IPS DF 6.9 (cell line): ENCODE data around the gene KRT84.

Source experiments
- DNase-seq: peaks from one replicate; pipeline ENCODE4 v3.0.0-alpha.2; 2013; ENCODE audit warnings: low read depth, low spot score
- H3K27ac ChIP-seq: one replicate; pipeline ENCODE4 v1.5.1; 2013; ENCODE audit warnings: low read length, control low read depth
- H3K27me3 ChIP-seq: 2 replicates; pipeline ENCODE4 v1.6.1; 2013; ENCODE audit warnings: mild to moderate bottlenecking, low read length; ENCODE audit not compliant: control insufficient read depth, insufficient read depth
- H3K36me3 ChIP-seq: 2 replicates; pipeline ENCODE4 v1.6.1; 2013; ENCODE audit warnings: low read length; ENCODE audit not compliant: control insufficient read depth, insufficient read depth
- H3K4me1 ChIP-seq: 2 replicates; pipeline ENCODE4 v1.6.1; 2013; ENCODE audit warnings: low read length; ENCODE audit not compliant: control insufficient read depth, insufficient read depth
- H3K4me3 ChIP-seq: 2 replicates; pipeline ENCODE4 v1.5.1; 2013; ENCODE audit warnings: mild to moderate bottlenecking, low read length
- H3K9me3 ChIP-seq: 2 replicates; pipeline ENCODE4 v1.6.1; 2013; ENCODE audit warnings: low read length, inconsistent platforms; ENCODE audit not compliant: control insufficient read depth, insufficient read depth
- WGBS: extraction: QIAGEN DNeasy Blood & Tissue Kit; methylation state at CpG from one replicate; pipeline ENCODE4 v1.1.7; 2013; ENCODE audit warnings: mixed read lengths, missing lambda C conversion rate; ENCODE audit not compliant: insufficient read length, insufficient coverage; 5-methylcytosine and 5-hydroxymethylcytosine counted together

Gene KRT84

DNA sequence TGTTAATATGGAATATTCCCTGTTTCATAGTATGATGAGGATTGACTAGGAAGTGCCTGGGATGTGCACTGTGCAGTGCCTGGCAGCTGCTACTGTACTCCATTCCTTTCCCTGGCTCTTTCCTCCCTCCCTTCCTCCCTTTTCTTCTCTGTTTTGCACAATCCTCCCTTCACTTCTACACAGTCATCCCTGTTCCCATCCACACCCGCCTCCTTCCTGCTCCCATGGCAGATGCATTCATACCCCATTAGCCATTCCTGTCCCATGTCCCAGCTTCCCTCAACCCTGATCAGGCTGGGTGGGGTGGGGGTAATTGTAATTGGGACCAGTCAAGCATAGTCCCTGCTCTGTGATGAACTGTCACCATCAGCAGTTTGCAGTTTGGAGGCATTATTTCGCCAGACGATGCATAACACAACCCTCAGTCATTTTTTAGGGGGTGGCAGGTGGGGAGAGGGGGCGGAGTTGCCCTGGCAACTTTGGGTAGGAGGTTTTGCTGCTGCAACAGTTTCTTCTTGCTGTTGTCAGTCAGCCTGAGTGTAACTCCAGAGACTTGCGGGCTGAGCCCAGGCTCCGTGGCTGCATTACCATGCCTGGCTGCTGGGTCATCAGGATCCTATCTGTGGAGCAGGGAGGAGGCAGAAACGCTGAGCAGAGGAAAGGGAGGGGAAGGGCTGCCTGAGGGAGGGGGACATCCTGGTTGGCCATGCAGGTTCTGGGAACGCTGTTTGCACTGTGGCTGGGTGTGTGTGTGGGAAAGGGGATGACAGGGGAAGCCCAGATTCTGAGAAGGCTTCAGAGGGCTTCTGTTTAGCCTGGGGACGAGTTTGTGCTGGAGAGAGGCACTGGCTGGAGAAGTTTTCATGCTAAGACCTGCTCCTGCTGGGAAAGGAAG lies 4.1 kb upstream of the KRT84 start:
- no CpG with 5 or more reads among the region's 9 CpGs for WGBS
- Histone ChIP-seq H3K4me3 (no peak overlapping the region; the same call in 1 of the 2 replicates), H3K27ac (no peak overlapping the region), H3K9me3 (no peaks in the 10 kb centered on the region), H3K4me1 (no peaks in the 10 kb centered on the region), H3K36me3 (no peaks in the 10 kb centered on the region), H3K27me3 (no peaks in the 10 kb centered on the region)
- no peak for DNase-seq

- Histone ChIP-seq H3K27ac (no peak overlapping the region), H3K4me3 (no peak overlapping the region), H3K36me3 (no peaks in the 10 kb centered on the region), H3K4me1 (no peaks in the 10 kb centered on the region), H3K27me3 (no peaks in the 10 kb centered on the region), H3K9me3 (no peaks in the 10 kb centered on the region)
- no peak for DNase-seq
- no CpG with 5 or more reads among the region's 2 CpGs for WGBS
Measured at GRCh38 chr12:52387859-52388258, 2.4 kb upstream of the KRT84 start.

DNA sequence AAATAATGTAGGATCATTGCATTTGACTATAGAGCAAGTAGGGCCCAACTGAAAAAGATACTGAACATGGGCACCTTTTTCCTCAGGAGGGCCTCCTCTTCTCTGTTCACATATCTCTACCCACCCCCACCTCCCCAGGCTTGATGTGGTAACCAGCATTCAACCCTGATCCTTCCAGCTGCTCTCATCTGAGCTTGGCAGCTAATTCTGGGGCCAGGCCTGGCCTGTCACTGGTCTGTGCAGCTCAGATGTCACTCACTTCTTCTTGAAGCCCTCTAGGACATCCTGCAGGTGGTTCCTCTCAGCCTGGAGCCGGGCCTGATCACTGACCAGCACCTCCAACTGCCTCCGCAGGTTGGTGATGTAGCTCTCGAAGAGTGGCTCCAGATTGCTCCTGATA lies 2.1 kb downstream of the KRT84 start:
- H3K27me3 ChIP-seq: no peaks in the 10 kb centered on the region
- H3K4me3 ChIP-seq: no peak overlapping the region
- DNase-seq: no peak
- H3K27ac ChIP-seq: no peak overlapping the region
- H3K4me1 ChIP-seq: no peaks in the 10 kb centered on the region
- no peaks in the 10 kb centered on the region for H3K9me3 ChIP-seq
- H3K36me3 ChIP-seq: no peaks in the 10 kb centered on the region
- no CpG with 5 or more reads among the region's 3 CpGs for WGBS

DNA sequence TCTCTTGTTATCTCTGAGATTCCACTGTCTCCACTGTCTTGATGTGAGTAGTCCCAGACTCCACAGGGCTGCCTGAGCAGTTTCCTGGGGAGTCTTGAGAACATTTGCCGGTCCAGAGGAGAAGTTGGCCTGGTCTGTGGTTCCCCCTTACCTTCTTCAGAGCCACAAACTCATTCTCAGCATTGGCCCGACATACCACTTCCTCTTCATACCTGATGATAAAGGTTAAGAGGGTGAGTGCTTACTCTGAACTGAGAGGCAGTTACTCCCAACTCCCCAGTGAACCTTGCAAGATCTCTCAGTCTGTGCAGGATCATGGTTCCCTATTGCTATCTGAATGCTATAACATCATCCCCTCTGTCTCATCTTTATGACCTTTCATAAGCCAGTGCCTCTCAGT lies 2.6 kb downstream of the KRT84 start:
- Histone ChIP-seq H3K36me3 (no peaks in the 10 kb centered on the region), H3K27ac (no peak overlapping the region), H3K4me1 (no peaks in the 10 kb centered on the region; the same call in 1 of the 2 replicates), H3K4me3 (no peak overlapping the region), H3K9me3 (no peaks in the 10 kb centered on the region), H3K27me3 (no peaks in the 10 kb centered on the region)
- WGBS: no CpG with 5 or more reads among the region's 2 CpGs
- no peak for DNase-seq

DNA sequence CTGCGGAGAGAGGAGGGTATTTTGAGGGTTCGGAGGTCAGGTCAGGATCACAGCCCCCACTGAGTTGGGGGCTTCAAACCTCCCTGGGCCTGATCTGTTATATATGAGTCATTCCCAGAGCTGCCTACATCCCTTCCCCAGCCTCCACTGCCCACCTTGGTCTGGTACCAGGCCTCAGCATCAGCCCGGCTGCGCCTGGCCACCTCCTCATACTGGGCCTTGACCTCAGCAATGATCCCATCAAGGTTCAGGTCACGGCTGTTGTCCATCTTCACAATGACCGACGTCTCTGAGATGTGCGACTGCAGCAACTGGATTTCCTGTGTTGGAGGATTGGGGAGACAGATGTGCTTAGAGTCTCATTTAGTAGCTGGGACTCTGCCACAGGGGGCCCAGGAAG lies 4.2 kb downstream of the KRT84 start:
- no peak overlapping the region for H3K4me3 ChIP-seq
- no peak for DNase-seq
- H3K4me1 ChIP-seq: no peaks in the 10 kb centered on the region; the same call in 1 of the 2 replicates
- H3K27me3 ChIP-seq: no peaks in the 10 kb centered on the region
- H3K9me3 ChIP-seq: no peaks in the 10 kb centered on the region
- no peaks in the 10 kb centered on the region for H3K36me3 ChIP-seq
- WGBS: no CpG with 5 or more reads among the region's 8 CpGs
- no peak overlapping the region for H3K27ac ChIP-seq

DNA sequence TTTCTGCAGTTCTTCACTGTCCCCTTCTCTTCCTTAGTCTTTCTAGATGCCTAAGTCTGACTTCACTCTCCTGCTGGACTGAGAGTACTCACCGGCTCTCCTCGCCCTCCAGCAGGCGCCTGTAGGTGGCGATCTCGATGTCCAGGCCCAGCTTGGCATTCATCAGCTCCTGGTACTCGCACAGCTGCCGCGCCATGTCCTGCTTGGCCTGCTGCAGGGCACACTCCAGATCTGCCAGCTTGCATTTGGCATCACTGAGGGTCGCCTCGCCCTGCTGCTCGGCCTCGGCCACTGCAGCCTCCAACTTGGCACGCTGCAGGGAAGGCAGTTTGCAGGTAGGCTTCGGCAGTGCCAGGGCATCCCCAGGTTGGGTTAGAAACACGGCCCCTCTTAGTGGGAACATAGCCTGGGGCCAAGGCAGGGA lies 5.2 kb downstream of the KRT84 start:
- no peak overlapping the region for H3K4me3 ChIP-seq
- no peaks in the 10 kb centered on the region for H3K9me3 ChIP-seq
- no CpG with 5 or more reads among the region's 15 CpGs for WGBS
- no peak overlapping the region for H3K27ac ChIP-seq
- peak; percentile 18 for DNase-seq
- no peaks in the 10 kb centered on the region for H3K36me3 ChIP-seq
- no peaks in the 10 kb centered on the region for H3K27me3 ChIP-seq
- H3K4me1 ChIP-seq: no peaks in the 10 kb centered on the region; the same call in 1 of the 2 replicates

GRCh38 chr12:52379536-52379935 lies 5.9 kb downstream of the KRT84 start:
- no peak for DNase-seq
- H3K9me3 ChIP-seq: no peaks in the 10 kb centered on the region
- H3K4me3 ChIP-seq: no peak overlapping the region
- H3K4me1 ChIP-seq: no peaks in the 10 kb centered on the region; the same call in 1 of the 2 replicates
- no CpG with 5 or more reads among the region's 6 CpGs for WGBS
- no peak overlapping the region for H3K27ac ChIP-seq
- H3K36me3 ChIP-seq: no peaks in the 10 kb centered on the region
- H3K27me3 ChIP-seq: no peaks in the 10 kb centered on the region

- Histone ChIP-seq H3K4me1 (no peaks in the 10 kb centered on the region; the same call in 1 of the 2 replicates), H3K27me3 (no peaks in the 10 kb centered on the region), H3K36me3 (no peaks in the 10 kb centered on the region), H3K27ac (no peak overlapping the region), H3K4me3 (no peak overlapping the region), H3K9me3 (no peaks in the 10 kb centered on the region)
- WGBS: no CpG with 5 or more reads among the region's 19 CpGs
- no peak for DNase-seq
Measured at GRCh38 chr12:52378091-52378490, 7.4 kb downstream of the KRT84 start.

DNA sequence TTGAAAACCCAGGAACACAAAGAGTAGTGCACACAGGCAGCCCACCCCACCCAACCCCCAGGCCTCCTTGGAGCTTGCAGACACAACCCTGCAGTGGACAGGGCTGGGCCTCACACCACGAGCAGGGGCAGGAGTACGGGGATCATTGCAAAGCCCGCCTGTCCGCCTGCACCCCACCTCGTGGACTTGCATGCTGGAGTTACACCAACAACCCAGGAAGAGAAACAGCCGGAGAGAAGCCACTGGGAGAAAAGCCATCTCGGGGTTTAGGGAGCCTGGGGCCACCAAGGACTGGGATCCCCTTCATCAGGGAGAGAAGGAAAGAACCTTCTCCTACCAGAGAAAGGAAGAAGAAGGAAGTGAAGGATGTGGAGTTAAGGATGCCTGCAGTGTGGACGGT lies 8.2 kb downstream of the KRT84 start:
- WGBS: no CpG with 5 or more reads among the region's 8 CpGs
- Histone ChIP-seq H3K27ac (no peak overlapping the region), H3K36me3 (no peaks in the 10 kb centered on the region), H3K27me3 (no peaks in the 10 kb centered on the region), H3K9me3 (no peaks in the 10 kb centered on the region), H3K4me1 (no peaks in the 10 kb centered on the region; the same call in 1 of the 2 replicates), H3K4me3 (no peak overlapping the region)
- DNase-seq: no peak

- Histone ChIP-seq H3K36me3 (no peaks in the 10 kb centered on the region), H3K9me3 (no peaks in the 10 kb centered on the region), H3K27ac (no peak overlapping the region), H3K27me3 (no peaks in the 10 kb centered on the region), H3K4me1 (no peaks in the 10 kb centered on the region), H3K4me3 (no peak overlapping the region)
- DNase-seq: peak; percentile 47
- WGBS: no CpG with 5 or more reads among the region's 10 CpGs
Measured at GRCh38 chr12:52372216-52373154, 13.0 kb downstream of the KRT84 start.
